PC-3 (cell line): ENCODE measurements around the gene STRAP. TPM values are rescaled to one million over a fixed set of nuclear protein-coding genes. Genes with fewer than 3 reads are reported as not detected.

ENCODE experiments used
- ATAC-seq: fragments of 200-7000 bp; cut with Tn5 transposase; 2 replicates; pipeline ENCODE4 v1.9.1; 2020; ENCODE audit warnings: mild to moderate bottlenecking, moderate library complexity
- BruUV-seq: library from RNA; stranded (reverse); fragments of 400-500 nt; replicated peaks from 2 replicates; lab custom pipeline; 2021; lab: Mats Ljungman, UMichigan
- CTCF ChIA-PET: fragments of 300-600 bp; sonication (Branson Sonifier 250); formaldehyde crosslinking; loops from one replicate; lab custom pipeline; 2022; ENCODE audit warnings: antibody characterized with exemption; lab: Charles Lee
- POLR2A ChIA-PET: fragments of 300-600 bp; sonication (Branson Sonifier 250); formaldehyde crosslinking; loops from one replicate; lab custom pipeline; 2022; ENCODE audit warnings: antibody characterized with exemption; ENCODE audit not compliant: unreplicated experiment; lab: Charles Lee
- DNase-seq: peaks from one replicate; pipeline ENCODE4 v3.0.0-alpha.2; 2015
- H2AFZ ChIP-seq: fragments of 300-600 bp; sonication (generic); 2 replicates; pipeline ENCODE4 v1.6.0; 2016; ENCODE audit warnings: antibody characterized with exemption, low read length
- H3F3A ChIP-seq: fragments of 300-600 bp; sonication (generic); one replicate; pipeline ENCODE4 v1.6.0; 2017; ENCODE audit warnings: antibody characterized with exemption, low read length, control low read depth, mild to moderate bottlenecking; ENCODE audit not compliant: unreplicated experiment
- H3K27ac ChIP-seq: fragments of 300-600 bp; sonication (generic); 2 replicates; pipeline ENCODE4 v1.5.1; 2016; ENCODE audit warnings: mild to moderate bottlenecking, low read length
- H3K27me3 ChIP-seq: fragments of 300-600 bp; sonication (generic); 2 replicates; pipeline ENCODE4 v1.6.1; 2016; ENCODE audit warnings: low read length, mixed read lengths
- H3K36me3 ChIP-seq: fragments of 300-600 bp; sonication (generic); 2 replicates; pipeline ENCODE4 v1.6.1; 2016; ENCODE audit warnings: low read depth, mixed run types, low read length, mixed read lengths
- H3K4me1 ChIP-seq: fragments of 300-600 bp; sonication (generic); 2 replicates; pipeline ENCODE4 v1.5.1; 2016; ENCODE audit warnings: low read length; ENCODE audit not compliant: insufficient read depth
- H3K4me2 ChIP-seq: fragments of 300-600 bp; sonication (generic); 2 replicates; pipeline ENCODE4 v1.6.0; 2016; ENCODE audit warnings: low read length
- H3K4me3 ChIP-seq: fragments of 300-600 bp; sonication (generic); 2 replicates; pipeline ENCODE4 v1.5.1; 2016; ENCODE audit warnings: mild to moderate bottlenecking, low read length, mixed read lengths
- H3K79me2 ChIP-seq: fragments of 300-600 bp; sonication (generic); 2 replicates; pipeline ENCODE4 v1.6.1; 2017; ENCODE audit warnings: low read length, mixed read lengths
- H3K9ac ChIP-seq: fragments of 300-600 bp; sonication (generic); 2 replicates; pipeline ENCODE4 v1.6.0; 2016; ENCODE audit warnings: mild to moderate bottlenecking, low read length
- H3K9me2 ChIP-seq: fragments of 300-600 bp; sonication (generic); replicated peaks from 2 replicates; pipeline ENCODE4 v1.6.1; 2016; ENCODE audit warnings: mixed run types, low read length, mixed read lengths
- H3K9me3 ChIP-seq: fragments of 300-600 bp; sonication (generic); 2 replicates; pipeline ENCODE4 v1.6.1; 2016; ENCODE audit warnings: low read length, mixed read lengths
- H4K20me1 ChIP-seq: fragments of 300-600 bp; sonication (generic); 2 replicates; pipeline ENCODE4 v1.6.1; 2016; ENCODE audit warnings: low read length, mixed read lengths
- EZH2 ChIP-seq: fragments of 300-600 bp; sonication (generic); IDR thresholded peaks from one replicate; pipeline ENCODE4 v1.6.1; 2017; ENCODE audit warnings: antibody characterized with exemption, mild to moderate bottlenecking, low read length; ENCODE audit not compliant: unreplicated experiment
- EZH2phosphoT487 ChIP-seq: fragments of 300-600 bp; sonication (generic); IDR thresholded peaks from 2 replicates; pipeline ENCODE4 v1.6.1; 2018; ENCODE audit warnings: mild to moderate bottlenecking, antibody characterized with exemption, low read length, borderline replicate concordance
- intact Hi-C: fragments of 100-400 bp; cut with micrococcal nuclease; formaldehyde crosslinking; loops from 2 replicates; pipeline ENCODE4 v1.9.0; 2023
- total RNA-seq: library from RNA; depleted of rRNA; stranded (reverse); fragments of >200 nt; gene quantifications from 2 replicates; pipeline ENCODE4 v1.2.3, GENCODE V29; 2014
- TF ChIP-seq, protein P1 (sequence below): fragments of 300-600 bp; sonication (generic); conservative IDR thresholded peaks from 2 replicates; pipeline ENCODE4 v1.5.1; 2017; ENCODE audit warnings: antibody characterized with exemption, low read depth, mild to moderate bottlenecking, low read length

STRAP gene
- total RNA-seq, 1 experiment from 2014 or later, result 80.4 TPM

DNA sequence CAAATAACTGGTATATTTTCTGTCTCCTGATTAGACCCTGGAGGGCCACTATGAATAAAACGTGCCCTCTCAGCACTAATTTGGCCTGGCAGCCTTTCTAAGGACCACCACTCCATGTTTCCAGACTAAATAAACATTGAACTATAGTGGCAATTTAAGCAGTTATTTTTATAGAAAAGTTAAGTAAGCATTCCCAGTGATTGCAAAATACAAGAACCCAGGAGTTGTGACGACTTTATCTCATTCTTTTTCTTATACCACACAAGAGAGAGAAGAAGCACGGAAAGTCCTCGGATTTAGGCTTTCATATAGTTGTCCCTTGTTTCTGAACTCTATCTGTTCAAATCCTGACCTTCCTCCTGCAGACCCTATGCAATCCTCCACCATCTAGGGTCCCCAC is 23.1 kb upstream of the STRAP start:
- Histone ChIP-seq H3K4me3 (no peak overlapping the region), H3K4me2 (no peak overlapping the region), H2AFZ (no peak overlapping the region), H3K9me3 (no peaks in the 10 kb centered on the region), H3K27ac (no peak overlapping the region), H3K79me2 (no peaks in the 10 kb centered on the region), H3K4me1 (peaks cover 10% of the 10 kb centered on the region), H3K9ac (no peak overlapping the region), H4K20me1 (no peaks in the 10 kb centered on the region), H3F3A (no peaks in the 10 kb centered on the region), H3K9me2 (no peaks in the 10 kb centered on the region), H3K27me3 (no peaks in the 10 kb centered on the region), H3K36me3 (no peaks in the 10 kb centered on the region)
- DNase-seq, result no peak
- ATAC-seq, result no peak
- no TSS peak for BruUV-seq
- TF ChIP-seq, protein P1, sequence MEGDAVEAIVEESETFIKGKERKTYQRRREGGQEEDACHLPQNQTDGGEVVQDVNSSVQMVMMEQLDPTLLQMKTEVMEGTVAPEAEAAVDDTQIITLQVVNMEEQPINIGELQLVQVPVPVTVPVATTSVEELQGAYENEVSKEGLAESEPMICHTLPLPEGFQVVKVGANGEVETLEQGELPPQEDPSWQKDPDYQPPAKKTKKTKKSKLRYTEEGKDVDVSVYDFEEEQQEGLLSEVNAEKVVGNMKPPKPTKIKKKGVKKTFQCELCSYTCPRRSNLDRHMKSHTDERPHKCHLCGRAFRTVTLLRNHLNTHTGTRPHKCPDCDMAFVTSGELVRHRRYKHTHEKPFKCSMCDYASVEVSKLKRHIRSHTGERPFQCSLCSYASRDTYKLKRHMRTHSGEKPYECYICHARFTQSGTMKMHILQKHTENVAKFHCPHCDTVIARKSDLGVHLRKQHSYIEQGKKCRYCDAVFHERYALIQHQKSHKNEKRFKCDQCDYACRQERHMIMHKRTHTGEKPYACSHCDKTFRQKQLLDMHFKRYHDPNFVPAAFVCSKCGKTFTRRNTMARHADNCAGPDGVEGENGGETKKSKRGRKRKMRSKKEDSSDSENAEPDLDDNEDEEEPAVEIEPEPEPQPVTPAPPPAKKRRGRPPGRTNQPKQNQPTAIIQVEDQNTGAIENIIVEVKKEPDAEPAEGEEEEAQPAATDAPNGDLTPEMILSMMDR, result no peak
- TF ChIP-seq EZH2 (no peak), EZH2phosphoT487 (no peak)
- CTCF ChIA-PET, result no interaction called here
- intact Hi-C loops, result loop anchor here (5.0 to 10.0 kb wide), 3 partner anchors 72 to 584 kb away; partner anchors contain the start of gene EPS8
- POLR2A ChIA-PET, result no interaction called here

DNA sequence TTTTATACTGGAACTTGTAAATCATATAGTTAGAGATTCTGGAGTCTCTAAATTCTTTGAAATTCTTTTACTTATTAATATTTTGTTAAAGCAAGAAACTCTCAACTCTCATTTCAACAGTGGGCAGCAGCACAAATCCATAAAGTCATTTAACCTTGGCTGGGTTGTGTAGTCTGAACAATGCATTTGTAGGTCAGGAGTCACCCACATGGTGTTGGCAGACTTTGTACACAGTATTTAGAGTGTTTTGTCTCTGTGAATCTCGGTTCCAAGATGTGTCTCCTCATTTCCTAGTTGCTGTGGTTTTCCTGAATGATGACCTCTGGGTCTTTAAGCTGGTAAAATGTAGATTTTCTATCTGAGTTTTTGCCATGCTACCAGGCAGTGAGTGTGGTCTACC is 20.8 kb upstream of the STRAP start:
- CTCF ChIA-PET, result no interaction called here
- Histone ChIP-seq H3K27me3 (no peaks in the 10 kb centered on the region), H3K4me3 (no peak overlapping the region), H4K20me1 (no peaks in the 10 kb centered on the region), H3K79me2 (no peaks in the 10 kb centered on the region), H3K9me3 (no peaks in the 10 kb centered on the region), H3K9me2 (no peaks in the 10 kb centered on the region), H3K9ac (no peak overlapping the region), H2AFZ (no peak overlapping the region), H3K27ac (no peak overlapping the region), H3K4me2 (no peak overlapping the region), H3K36me3 (no peaks in the 10 kb centered on the region), H3K4me1 (no peaks in the 10 kb centered on the region), H3F3A (no peaks in the 10 kb centered on the region)
- TF ChIP-seq, protein P1, result no peak
- TF ChIP-seq EZH2 (no peak), EZH2phosphoT487 (no peak)
- BruUV-seq, result no TSS peak
- DNase-seq (no peak), ATAC-seq (no peak)
- intact Hi-C loops, result no loop called here
- POLR2A ChIA-PET, result no interaction called here

DNA sequence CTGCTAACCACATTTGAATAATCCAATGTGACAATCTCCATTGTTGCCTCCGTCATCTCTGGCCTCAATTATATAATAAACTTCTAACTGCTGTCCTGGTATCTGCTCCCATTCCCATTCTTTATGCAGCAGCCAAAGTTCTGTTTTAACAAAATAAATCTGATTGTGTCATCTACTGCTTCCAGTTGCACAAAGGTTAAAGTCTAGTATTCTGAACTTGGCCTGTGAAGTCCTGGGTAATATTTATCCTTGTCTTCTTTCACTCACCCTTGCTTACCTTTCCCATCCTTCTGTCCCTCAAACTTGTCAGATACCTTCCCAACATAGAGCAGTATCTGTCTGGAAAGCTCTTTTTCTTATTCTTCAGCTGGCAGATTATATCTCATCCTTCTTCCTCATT is 19.3 kb upstream of the STRAP start:
- ATAC-seq (no peak), DNase-seq (no peak)
- no peak for TF ChIP-seq EZH2phosphoT487
- no peak for TF ChIP-seq EZH2
- TF ChIP-seq, protein P1, result no peak
- Histone ChIP-seq H2AFZ (no peak overlapping the region), H3K27ac (no peak overlapping the region), H4K20me1 (no peaks in the 10 kb centered on the region), H3K9ac (no peak overlapping the region), H3F3A (no peaks in the 10 kb centered on the region), H3K4me2 (no peak overlapping the region), H3K36me3 (no peaks in the 10 kb centered on the region), H3K27me3 (no peaks in the 10 kb centered on the region), H3K4me1 (no peaks in the 10 kb centered on the region), H3K9me3 (no peaks in the 10 kb centered on the region), H3K79me2 (no peaks in the 10 kb centered on the region), H3K9me2 (no peaks in the 10 kb centered on the region), H3K4me3 (no peak overlapping the region)
- POLR2A ChIA-PET, result no interaction called here
- intact Hi-C loops, result no loop called here
- CTCF ChIA-PET, result no interaction called here
- BruUV-seq, result no TSS peak
